Measurements from ENCODE around the gene CAMKMT. TPM values are rescaled to one million over a fixed set of nuclear protein-coding genes. Genes with fewer than 3 reads are reported as not detected.

The CAMKMT gene
- total RNA-seq (2021; fragmentation: NEBNext Ultra II Directional; extraction: Animal tissue kit (Norgen Biotek cat#: 25700)), result 1 to 10 TPM; 5.1 to 8.6 (median 7.0) TPM
- long read RNA-seq, partial matches to known transcripts, result 0 of 3 reads
- long read RNA-seq, other reads (novel, unspliced or antisense), result 3 of 3 reads

DNA sequence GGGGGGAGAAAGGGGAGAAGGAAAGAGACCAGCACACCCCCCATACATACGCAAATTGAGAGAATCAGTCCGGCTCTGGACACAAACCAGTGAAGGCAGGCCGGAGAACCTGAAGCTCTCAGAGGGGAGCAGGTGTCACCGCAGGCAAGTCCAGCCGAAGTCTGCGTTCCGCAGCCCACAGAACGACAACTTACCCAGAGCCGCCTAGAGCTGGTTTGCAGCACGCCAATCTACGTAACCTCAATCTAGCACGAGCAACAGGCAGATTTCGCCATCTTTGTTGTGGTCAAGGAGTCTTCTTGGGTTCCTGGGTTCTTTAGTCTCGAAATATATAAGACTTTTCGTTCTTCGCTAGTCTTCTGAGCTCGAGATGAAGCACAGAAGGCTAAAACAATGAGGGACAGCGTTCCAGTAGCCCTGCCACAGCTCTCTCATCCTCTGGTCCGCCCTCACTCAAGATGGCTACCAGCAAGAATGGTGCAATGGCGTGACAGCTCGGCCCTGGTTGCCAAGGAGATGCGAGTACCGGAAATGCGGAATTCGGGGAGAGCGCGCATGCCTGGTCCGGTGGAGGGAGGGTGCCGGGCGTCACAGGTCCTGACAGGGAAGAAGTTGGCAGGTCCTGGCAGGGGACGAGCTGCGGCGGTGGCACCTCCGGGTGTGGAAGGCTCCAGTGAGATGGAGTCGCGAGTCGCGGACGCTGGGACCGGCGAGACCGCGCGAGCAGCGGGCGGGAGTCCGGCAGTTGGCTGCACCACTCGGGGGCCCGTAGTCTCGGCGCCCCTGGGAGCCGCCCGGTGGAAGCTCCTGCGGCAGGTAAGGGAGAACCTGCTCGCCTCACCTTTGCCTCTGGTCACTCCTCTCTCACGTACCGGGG is at the start of gene CAMKMT, which contains the start of gene PREPL:
TSS of gene CAMKMT (plus strand) at position 618 of the 877 bp plus-strand sequence.
TSS of gene PREPL (minus strand) at position 165 of the 877 bp plus-strand sequence. CDS start 15,152 bp downstream, outside the sequence.
- H3K27ac Mint-ChIP-seq, result peak within 1 kb of the TSS; percentile 100
- H3K27me3 Mint-ChIP-seq (ENCODE audit: insufficient read depth), result peaks cover 2% of the 10 kb centered on the region; the same call in 1 of the 2 replicates
- H3K9me3 Mint-ChIP-seq, result no peaks in the 10 kb centered on the region
- peaks cover 36% of the 10 kb centered on the region for H3K4me1 Mint-ChIP-seq (ENCODE audit: low read depth)
- peak within 1 kb of the TSS; percentile 94 for H3K4me3 Mint-ChIP-seq
- peak; percentile 97 for DNase-seq
- no peak for TF ChIP-seq CTCF (IDR thresholded peaks at IDR 0.05)
- H3K36me3 Mint-ChIP-seq (ENCODE audit: low read depth), result peaks cover 5% of the 10 kb centered on the region

DNA sequence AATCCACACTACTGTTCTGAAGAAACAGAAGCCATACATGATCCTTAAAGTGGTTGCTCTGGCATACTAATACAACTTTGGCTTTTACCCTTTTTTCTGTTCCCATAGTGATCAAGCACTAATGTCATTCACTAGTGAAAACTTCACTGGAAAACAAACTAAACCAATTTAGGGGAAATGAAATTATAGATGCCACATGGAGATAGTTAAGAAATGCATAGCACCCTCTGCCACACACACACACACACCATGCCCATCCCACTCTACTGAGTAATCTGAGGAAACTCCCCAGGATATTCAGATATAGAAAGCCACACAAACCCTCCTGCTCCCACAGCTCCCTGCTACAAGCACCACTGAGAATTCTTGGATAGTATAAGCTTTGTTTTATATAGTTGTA is 47.4 kb upstream of the CAMKMT start:
- H3K4me1 Mint-ChIP-seq (ENCODE audit: low read depth), result no peaks in the 10 kb centered on the region
- no peak for DNase-seq
- H3K27me3 Mint-ChIP-seq (ENCODE audit: insufficient read depth), result no peaks in the 10 kb centered on the region

DNA sequence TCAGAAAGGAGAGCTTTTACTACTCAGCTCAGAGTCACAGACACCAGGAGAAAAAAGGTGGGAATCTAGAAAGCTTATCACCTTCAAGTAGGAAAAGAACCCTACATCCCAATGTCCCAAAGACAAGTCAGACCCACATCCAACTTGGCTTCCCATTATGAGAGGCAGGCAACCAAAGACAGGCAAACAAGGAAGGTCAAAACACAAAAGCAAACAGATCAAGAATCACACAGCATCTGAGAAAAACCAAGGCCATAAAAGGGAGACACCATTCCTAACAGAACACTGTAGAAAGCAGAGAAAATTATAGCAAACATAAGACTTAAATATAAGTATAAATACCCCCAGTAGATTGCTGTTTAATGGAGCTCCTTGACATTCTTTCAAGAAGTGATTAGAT is 45.8 kb upstream of the CAMKMT start:
- no peaks in the 10 kb centered on the region for H3K27me3 Mint-ChIP-seq (ENCODE audit: insufficient read depth)
- peaks cover 7% of the 10 kb centered on the region for H3K9me3 Mint-ChIP-seq
- peaks cover 3% of the 10 kb centered on the region; the same call in 1 of the 2 replicates for H3K4me1 Mint-ChIP-seq (ENCODE audit: low read depth)
- TF ChIP-seq CTCF (IDR thresholded peaks at IDR 0.05), result no peak
- no peak overlapping the region for H3K4me3 Mint-ChIP-seq
- no peak overlapping the region for H3K27ac Mint-ChIP-seq
- peaks cover 61% of the 10 kb centered on the region for H3K36me3 Mint-ChIP-seq (ENCODE audit: low read depth)
- no peak for DNase-seq

More for the DNA sequence above, 47.4 kb upstream of the CAMKMT start:
- peaks cover 19% of the 10 kb centered on the region for H3K9me3 Mint-ChIP-seq
- H3K4me3 Mint-ChIP-seq, result no peak overlapping the region
- H3K27ac Mint-ChIP-seq, result no peak overlapping the region
- no peak for TF ChIP-seq CTCF (IDR thresholded peaks at IDR 0.05)
- H3K36me3 Mint-ChIP-seq (ENCODE audit: low read depth), result peaks cover 73% of the 10 kb centered on the region

DNA sequence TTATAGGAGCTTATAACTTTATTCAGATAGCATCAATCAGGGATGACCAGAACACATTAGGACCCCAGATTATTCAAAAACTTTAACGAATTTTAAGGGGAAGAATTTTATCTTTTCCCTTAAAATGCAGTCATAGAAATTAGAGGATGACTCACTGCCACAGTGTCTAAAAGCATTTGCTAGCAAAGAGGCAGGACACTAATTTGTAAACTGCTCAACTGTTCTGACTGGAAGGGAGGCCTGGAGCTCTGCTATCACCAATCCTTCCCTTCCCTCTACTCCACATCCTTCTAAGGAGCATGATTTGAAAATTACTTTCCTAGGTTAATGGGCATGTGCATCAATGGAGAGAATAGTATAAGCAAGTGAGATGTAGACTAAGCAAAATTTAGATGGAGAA is 40.9 kb upstream of the CAMKMT start:
- Mint-ChIP-seq H3K27ac (no peak overlapping the region; the same call in 1 of the 2 replicates), H3K27me3 (ENCODE audit: insufficient read depth) (no peaks in the 10 kb centered on the region), H3K4me3 (no peak overlapping the region), H3K36me3 (ENCODE audit: low read depth) (peaks cover 37% of the 10 kb centered on the region), H3K4me1 (ENCODE audit: low read depth) (peaks cover 20% of the 10 kb centered on the region), H3K9me3 (no peaks in the 10 kb centered on the region)
- no peak for DNase-seq
- TF ChIP-seq CTCF (IDR thresholded peaks at IDR 0.05), result no peak

DNA sequence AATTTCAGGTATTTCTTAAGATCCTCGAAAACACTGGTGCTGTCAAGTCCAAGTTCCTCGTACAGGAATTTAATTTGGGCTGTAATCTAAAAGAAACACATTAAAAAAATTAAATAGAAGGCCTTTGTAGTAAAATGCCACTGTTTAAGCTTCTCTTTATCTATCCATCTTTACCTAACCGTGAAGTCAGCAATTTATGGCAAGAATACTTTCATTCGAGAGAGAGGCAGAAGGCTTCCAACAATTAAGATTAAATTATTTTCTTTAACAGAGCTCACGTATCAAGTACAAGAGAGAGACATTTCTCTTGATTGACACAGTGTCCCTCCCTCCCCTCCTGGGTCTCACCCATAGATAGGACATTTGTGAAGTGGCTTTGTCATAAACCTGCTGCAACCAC is 40.4 kb upstream of the CAMKMT start:
- H3K4me1 Mint-ChIP-seq (ENCODE audit: low read depth), result peaks cover 20% of the 10 kb centered on the region

More for the DNA sequence above, 40.4 kb upstream of the CAMKMT start:
- no peak overlapping the region for H3K27ac Mint-ChIP-seq
- no peaks in the 10 kb centered on the region for H3K9me3 Mint-ChIP-seq
- DNase-seq, result no peak
- no peak for TF ChIP-seq CTCF (IDR thresholded peaks at IDR 0.05)
- H3K36me3 Mint-ChIP-seq (ENCODE audit: low read depth), result peaks cover 32% of the 10 kb centered on the region
- no peak overlapping the region for H3K4me3 Mint-ChIP-seq
- no peaks in the 10 kb centered on the region for H3K27me3 Mint-ChIP-seq (ENCODE audit: insufficient read depth)
